Stimulated activated CD8-positive, alpha-beta memory T cell treated with anti-CD3 and anti-CD28 coated beads, Interleukin-12 subunit alpha, Interleukin-12 subunit beta, amount 100 ng/mL, for 4 hours (primary cell): Measurements from ENCODE around the gene SPTLC3.

Experiments used
- DNase-seq: peaks from one replicate; pipeline ENCODE4 v3.0.0-alpha.2; 2020; ENCODE audit warnings: low read depth

Gene SPTLC3

DNA sequence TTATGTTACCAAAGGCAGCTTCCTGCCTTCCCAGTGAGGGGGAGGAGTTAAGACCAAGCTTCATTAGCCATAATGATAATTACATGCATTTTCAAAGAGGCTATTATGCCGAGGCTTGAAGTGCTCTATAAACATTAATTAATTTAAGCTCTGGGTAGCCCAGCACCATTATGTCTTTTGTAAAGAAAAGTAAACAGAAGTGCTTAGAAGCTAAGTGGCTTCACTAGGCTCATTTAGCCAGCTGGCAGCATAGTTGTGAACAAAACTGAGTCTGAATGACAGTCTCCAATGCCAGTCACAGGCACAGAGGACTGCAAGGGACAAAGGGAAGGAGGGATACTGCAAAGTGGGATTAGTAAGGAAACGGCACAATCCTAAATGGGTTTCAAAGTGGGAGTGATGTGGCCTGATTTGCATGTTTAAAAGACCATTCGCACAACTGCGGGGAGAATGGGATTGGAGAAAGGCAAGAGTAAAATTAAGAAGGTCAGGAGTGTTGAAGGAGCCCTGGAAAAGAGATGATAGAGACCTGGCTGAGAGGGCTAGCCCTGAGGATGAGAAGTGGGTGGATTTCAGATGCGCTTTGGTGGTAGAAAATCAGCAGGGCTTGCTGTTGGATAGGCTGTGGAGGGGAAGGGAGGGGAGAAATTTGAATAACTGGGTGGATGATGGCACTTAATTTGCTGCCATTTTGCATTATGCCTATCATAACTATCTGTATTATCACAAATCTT, 192.2 kb downstream of the SPTLC3 start:
- no peak for DNase-seq

DNA sequence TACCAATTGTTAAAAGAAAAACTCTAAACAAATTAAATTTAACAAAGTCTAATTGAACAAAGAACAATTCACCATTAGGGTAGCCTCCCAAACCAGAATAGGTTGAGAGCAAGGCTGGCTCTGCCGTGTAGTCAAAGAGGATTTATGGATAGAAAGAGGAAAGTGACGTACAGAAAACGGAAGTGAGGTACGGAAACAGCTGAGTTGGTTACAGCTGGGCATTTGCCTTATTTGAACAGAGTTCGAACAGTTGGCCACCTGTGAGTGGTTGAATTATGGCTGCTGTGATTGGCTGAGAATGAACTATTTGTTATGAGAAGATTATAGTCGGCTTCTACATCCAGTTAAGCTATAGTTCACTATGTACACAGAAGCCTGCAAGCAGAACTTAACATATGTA, 193.8 kb downstream of the SPTLC3 start:
- no peak for DNase-seq

DNA sequence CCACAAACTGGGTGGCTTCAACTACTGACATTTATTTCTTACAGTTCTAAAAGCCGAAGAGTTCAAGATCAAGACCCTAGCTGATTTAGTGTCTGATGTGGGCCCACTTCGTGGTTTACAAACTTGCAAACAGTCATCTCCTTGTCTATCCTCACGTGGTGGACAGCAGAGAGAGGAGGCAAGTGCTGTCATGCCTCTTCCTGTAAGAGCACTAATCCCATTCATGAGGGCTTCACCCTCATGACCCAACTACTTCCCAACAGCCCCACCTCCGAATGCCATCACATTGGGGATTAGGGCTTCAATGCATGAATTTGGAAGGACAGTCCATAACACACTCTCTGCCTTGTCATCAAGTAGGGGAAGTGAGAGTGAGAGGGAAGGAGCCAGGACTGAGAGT, 196.7 kb downstream of the SPTLC3 start:
- no peak for DNase-seq

DNA sequence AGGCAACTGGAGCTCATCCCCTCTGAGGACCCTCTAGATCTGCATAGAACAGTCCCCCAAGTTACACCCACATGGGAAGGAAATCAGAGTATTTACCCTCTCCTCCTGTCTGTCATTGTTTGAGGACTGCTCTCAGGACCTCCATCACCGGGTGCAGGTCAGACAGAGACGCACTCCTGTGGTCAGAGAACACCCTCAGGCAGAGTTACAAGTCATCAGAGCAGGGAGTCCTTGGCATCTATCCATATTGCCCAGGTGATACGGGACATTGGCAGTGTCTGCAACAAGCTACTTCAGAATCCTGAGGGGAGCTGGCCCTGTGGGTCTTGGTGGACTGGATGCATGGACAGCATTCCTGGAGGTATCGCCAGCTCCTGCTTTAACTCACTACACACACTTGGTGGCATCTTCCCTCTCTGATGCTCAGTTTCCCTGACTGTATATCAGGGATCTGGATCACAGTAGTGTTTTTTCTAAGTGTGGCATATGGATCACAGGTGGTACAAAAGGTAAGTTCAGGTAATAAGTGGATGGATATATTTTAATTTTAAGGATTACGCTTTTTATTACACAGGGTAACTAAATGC, 197.2 kb downstream of the SPTLC3 start:
- DNase-seq, result no peak

DNA sequence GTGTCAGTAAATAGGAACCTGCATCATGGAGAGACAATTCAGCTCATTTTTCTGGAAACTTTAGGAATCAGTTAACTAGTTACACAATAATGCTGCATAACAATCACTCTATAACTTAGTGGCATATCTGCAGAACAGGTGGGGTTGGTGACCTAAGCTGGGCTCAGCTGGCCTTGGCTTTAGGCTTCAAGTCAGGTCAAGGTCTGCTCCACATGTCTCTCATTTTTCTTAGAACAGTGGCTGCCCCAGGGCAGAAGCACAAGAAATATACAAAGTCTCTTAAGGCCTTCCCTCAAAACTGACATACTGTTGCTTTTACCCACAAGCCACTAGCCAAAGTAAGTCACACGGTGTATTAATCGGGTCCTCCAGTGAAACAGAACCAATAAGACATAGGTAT, 198.2 kb downstream of the SPTLC3 start:
- no peak for DNase-seq

DNA sequence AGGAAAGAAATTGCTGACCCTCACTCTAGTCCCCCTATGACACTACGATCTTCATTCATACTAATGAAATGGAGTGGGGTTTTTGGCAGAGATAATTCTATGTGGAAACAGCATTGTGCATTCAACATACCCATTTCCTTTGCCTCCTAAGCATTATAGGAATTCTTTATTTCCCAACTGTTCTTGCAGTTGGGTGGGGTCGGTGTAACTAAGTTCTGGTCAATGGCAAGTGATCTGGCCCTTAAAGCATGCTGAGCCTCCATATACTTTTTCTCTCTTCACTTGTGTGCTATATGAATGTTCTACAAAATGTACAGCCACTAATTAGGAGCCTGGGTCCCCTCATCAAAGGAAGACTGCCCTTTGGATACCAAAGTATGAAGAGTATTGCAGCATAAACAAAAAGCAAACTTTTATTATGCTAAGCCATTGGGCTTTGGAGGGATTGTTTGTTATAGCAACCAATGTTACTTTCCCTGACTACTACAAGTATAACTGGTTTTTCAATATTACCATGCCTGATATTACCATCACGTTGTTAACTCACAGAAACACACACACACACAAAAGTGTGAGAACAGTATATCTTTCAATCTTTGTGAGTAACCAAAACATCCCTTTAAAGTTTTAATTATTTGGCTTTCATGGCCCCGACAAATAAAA, 203.3 kb downstream of the SPTLC3 start:
- no peak for DNase-seq

DNA sequence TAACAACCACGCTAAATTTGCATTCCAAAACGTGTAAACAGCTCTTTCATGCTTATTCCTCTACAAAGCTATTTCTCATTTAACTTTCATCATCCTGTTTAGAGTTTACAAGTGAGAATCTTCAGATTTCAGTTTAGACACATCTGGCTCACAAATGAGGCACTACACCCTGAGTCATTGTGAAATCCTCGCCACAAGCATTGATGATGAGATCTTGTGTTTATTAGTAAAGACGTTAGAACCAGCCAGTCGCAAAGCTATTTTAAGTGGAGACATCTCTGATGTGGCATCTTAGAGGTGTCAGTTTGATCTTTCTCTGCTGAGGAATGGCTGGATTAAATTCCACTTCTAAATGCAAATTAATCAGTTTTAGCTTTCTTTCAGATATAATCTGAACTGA, 204.0 kb downstream of the SPTLC3 start:
- DNase-seq, result no peak

DNA sequence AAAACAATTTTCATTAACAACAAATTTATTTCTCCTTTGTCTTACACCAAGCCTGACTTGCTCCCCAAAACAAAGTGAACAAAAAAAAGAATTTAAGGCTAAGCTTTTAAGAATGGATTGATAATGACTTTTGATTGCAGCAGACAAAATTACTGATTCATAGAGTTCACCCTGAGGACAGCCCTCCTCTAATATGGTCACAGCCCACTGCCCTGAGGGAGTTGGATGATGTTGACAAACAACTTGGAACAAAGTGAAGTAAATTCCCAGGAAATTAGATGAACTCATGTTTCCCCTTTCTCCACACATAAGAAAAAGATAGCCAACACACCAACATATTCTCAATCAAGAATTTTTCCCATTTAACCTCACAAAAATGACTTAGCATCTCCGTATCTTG, 204.6 kb downstream of the SPTLC3 start:
- no peak for DNase-seq

DNA sequence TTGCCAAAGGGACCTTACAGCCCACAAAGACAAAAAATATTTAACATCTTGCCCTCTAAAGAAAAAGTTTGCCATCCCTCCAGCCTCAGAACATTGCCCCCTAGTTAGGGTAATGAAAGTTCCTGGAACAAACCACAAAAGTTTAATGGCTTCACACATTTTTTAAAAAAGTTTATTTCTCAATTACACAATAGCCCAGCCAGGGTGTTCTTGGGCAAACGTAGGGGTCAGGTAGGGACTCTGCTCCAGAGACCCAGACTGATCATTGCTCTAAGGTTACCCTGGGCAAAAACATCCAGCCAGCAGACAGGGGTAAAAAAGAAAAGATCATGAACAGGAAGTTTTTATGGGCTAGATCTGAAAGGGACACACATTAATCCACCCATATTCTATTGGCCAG, 207.8 kb downstream of the SPTLC3 start:
- no peak for DNase-seq
